ENCODE data around the gene MINPP1. TPM values are rescaled to one million over a fixed set of nuclear protein-coding genes. Genes with fewer than 3 reads are reported as not detected.

MINPP1 gene
- total and polyA plus RNA-seq, 2 of the 13 experiments (the other 11 are each of a cell fraction or from before 2014, with no cell fraction given) = 19.2 to 53.7 TPM

DNA sequence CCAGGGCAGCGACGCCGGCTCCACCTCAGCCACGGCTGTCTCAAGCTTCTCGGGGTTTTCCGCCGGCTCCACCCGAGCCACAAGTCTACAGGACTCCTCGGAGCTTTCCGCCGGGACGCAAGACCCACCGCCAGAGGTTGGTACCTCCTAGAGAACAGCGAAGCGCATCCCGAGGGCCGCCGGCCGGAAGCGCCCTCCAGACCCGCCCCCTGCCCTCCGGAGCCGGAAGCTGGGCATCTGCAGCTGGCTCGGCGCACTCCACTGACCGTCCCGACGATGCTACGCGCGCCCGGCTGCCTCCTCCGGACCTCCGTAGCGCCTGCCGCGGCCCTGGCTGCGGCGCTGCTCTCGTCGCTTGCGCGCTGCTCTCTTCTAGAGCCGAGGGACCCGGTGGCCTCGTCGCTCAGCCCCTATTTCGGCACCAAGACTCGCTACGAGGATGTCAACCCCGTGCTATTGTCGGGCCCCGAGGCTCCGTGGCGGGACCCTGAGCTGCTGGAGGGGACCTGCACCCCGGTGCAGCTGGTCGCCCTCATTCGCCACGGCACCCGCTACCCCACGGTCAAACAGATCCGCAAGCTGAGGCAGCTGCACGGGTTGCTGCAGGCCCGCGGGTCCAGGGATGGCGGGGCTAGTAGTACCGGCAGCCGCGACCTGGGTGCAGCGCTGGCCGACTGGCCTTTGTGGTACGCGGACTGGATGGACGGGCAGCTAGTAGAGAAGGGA, at the start of gene MINPP1 (continued):
- TF ChIP-seq, protein P1, sequence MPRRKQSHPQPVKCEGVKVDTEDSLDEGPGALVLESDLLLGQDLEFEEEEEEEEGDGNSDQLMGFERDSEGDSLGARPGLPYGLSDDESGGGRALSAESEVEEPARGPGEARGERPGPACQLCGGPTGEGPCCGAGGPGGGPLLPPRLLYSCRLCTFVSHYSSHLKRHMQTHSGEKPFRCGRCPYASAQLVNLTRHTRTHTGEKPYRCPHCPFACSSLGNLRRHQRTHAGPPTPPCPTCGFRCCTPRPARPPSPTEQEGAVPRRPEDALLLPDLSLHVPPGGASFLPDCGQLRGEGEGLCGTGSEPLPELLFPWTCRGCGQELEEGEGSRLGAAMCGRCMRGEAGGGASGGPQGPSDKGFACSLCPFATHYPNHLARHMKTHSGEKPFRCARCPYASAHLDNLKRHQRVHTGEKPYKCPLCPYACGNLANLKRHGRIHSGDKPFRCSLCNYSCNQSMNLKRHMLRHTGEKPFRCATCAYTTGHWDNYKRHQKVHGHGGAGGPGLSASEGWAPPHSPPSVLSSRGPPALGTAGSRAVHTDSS (CRISPR knock-in tag; conservative IDR thresholded peaks at IDR 0.05) = no peak
- TF ChIP-seq, protein P2, sequence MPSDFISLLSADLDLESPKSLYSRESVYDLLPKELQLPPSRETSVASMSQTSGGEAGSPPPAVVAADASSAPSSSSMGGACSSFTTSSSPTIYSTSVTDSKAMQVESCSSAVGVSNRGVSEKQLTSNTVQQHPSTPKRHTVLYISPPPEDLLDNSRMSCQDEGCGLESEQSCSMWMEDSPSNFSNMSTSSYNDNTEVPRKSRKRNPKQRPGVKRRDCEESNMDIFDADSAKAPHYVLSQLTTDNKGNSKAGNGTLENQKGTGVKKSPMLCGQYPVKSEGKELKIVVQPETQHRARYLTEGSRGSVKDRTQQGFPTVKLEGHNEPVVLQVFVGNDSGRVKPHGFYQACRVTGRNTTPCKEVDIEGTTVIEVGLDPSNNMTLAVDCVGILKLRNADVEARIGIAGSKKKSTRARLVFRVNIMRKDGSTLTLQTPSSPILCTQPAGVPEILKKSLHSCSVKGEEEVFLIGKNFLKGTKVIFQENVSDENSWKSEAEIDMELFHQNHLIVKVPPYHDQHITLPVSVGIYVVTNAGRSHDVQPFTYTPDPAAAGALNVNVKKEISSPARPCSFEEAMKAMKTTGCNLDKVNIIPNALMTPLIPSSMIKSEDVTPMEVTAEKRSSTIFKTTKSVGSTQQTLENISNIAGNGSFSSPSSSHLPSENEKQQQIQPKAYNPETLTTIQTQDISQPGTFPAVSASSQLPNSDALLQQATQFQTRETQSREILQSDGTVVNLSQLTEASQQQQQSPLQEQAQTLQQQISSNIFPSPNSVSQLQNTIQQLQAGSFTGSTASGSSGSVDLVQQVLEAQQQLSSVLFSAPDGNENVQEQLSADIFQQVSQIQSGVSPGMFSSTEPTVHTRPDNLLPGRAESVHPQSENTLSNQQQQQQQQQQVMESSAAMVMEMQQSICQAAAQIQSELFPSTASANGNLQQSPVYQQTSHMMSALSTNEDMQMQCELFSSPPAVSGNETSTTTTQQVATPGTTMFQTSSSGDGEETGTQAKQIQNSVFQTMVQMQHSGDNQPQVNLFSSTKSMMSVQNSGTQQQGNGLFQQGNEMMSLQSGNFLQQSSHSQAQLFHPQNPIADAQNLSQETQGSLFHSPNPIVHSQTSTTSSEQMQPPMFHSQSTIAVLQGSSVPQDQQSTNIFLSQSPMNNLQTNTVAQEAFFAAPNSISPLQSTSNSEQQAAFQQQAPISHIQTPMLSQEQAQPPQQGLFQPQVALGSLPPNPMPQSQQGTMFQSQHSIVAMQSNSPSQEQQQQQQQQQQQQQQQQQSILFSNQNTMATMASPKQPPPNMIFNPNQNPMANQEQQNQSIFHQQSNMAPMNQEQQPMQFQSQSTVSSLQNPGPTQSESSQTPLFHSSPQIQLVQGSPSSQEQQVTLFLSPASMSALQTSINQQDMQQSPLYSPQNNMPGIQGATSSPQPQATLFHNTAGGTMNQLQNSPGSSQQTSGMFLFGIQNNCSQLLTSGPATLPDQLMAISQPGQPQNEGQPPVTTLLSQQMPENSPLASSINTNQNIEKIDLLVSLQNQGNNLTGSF (CRISPR knock-in tag; IDR thresholded peaks at IDR 0.05) = no peak
- TF ChIP-seq POLR2AphosphoS5 (IDR thresholded peaks at IDR 0.05; ENCODE audit: low read depth, low read length) (peak; percentile 86), ZFX (CRISPR knock-in tag; IDR thresholded peaks at IDR 0.05; ENCODE audit: low read depth) (peak; percentile 83)
- TF ChIP-seq, protein P3, sequence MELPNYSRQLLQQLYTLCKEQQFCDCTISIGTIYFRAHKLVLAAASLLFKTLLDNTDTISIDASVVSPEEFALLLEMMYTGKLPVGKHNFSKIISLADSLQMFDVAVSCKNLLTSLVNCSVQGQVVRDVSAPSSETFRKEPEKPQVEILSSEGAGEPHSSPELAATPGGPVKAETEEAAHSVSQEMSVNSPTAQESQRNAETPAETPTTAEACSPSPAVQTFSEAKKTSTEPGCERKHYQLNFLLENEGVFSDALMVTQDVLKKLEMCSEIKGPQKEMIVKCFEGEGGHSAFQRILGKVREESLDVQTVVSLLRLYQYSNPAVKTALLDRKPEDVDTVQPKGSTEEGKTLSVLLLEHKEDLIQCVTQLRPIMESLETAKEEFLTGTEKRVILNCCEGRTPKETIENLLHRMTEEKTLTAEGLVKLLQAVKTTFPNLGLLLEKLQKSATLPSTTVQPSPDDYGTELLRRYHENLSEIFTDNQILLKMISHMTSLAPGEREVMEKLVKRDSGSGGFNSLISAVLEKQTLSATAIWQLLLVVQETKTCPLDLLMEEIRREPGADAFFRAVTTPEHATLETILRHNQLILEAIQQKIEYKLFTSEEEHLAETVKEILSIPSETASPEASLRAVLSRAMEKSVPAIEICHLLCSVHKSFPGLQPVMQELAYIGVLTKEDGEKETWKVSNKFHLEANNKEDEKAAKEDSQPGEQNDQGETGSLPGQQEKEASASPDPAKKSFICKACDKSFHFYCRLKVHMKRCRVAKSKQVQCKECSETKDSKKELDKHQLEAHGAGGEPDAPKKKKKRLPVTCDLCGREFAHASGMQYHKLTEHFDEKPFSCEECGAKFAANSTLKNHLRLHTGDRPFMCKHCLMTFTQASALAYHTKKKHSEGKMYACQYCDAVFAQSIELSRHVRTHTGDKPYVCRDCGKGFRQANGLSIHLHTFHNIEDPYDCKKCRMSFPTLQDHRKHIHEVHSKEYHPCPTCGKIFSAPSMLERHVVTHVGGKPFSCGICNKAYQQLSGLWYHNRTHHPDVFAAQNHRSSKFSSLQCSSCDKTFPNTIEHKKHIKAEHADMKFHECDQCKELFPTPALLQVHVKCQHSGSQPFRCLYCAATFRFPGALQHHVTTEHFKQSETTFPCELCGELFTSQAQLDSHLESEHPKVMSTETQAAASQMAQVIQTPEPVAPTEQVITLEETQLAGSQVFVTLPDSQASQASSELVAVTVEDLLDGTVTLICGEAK (IDR thresholded peaks at IDR 0.05) = peak; percentile 40; the same call in 1 of the 2 replicates
- TF ChIP-seq, protein P3 (CRISPR knock-in tag; IDR thresholded peaks at IDR 0.05) = no peak
- TF ChIP-seq, protein P4, sequence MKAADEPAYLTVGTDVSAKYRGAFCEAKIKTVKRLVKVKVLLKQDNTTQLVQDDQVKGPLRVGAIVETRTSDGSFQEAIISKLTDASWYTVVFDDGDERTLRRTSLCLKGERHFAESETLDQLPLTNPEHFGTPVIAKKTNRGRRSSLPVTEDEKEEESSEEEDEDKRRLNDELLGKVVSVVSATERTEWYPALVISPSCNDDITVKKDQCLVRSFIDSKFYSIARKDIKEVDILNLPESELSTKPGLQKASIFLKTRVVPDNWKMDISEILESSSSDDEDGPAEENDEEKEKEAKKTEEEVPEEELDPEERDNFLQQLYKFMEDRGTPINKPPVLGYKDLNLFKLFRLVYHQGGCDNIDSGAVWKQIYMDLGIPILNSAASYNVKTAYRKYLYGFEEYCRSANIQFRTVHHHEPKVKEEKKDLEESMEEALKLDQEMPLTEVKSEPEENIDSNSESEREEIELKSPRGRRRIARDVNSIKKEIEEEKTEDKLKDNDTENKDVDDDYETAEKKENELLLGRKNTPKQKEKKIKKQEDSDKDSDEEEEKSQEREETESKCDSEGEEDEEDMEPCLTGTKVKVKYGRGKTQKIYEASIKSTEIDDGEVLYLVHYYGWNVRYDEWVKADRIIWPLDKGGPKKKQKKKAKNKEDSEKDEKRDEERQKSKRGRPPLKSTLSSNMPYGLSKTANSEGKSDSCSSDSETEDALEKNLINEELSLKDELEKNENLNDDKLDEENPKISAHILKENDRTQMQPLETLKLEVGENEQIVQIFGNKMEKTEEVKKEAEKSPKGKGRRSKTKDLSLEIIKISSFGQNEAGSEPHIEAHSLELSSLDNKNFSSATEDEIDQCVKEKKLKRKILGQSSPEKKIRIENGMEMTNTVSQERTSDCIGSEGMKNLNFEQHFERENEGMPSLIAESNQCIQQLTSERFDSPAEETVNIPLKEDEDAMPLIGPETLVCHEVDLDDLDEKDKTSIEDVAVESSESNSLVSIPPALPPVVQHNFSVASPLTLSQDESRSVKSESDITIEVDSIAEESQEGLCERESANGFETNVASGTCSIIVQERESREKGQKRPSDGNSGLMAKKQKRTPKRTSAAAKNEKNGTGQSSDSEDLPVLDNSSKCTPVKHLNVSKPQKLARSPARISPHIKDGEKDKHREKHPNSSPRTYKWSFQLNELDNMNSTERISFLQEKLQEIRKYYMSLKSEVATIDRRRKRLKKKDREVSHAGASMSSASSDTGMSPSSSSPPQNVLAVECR (CRISPR knock-in tag; IDR thresholded peaks at IDR 0.05; ENCODE audit: borderline replicate concordance) = peak; percentile 88

Measured in HepG2 (cell line).